Measurements from ENCODE around the gene TP53I11.

The TP53I11 gene

DNA sequence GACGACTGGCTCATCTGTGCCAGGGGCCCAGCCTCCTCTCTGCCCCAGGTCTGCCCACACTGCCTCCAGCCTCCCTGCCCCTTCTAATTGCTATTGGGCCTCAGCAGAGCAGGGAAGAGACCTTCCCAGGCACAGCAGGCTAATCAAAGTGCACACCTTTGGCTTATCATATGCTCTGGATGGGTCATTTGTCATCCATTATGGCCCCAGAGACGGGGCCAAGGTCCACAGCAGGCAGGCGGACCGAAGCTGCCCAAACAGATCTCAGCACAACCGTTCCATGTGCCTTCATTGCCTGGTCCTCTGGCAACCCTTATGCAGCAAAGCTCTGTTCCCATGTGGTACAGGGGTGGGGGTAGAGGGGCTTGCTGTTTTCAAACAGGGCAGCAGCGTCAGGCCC, 66.6 kb downstream of the TP53I11 start:
- POLR2A ChIA-PET (ENCODE audit: low non-redundant PET), result no interaction called here
- no peak overlapping the region for H3K27ac ChIP-seq
- no peak for DNase-seq (ENCODE audit: low spot score)
- CTCF ChIA-PET, result interaction anchor here (0.7 kb wide), 2 partner anchors 42 to 109 kb away, joined by 3 read pairs; no protein-coding TSS in a partner anchor
- TF ChIP-seq, protein P1, sequence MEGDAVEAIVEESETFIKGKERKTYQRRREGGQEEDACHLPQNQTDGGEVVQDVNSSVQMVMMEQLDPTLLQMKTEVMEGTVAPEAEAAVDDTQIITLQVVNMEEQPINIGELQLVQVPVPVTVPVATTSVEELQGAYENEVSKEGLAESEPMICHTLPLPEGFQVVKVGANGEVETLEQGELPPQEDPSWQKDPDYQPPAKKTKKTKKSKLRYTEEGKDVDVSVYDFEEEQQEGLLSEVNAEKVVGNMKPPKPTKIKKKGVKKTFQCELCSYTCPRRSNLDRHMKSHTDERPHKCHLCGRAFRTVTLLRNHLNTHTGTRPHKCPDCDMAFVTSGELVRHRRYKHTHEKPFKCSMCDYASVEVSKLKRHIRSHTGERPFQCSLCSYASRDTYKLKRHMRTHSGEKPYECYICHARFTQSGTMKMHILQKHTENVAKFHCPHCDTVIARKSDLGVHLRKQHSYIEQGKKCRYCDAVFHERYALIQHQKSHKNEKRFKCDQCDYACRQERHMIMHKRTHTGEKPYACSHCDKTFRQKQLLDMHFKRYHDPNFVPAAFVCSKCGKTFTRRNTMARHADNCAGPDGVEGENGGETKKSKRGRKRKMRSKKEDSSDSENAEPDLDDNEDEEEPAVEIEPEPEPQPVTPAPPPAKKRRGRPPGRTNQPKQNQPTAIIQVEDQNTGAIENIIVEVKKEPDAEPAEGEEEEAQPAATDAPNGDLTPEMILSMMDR (conservative IDR thresholded peaks at IDR 0.05; ENCODE audit: low read depth), result no peak

DNA sequence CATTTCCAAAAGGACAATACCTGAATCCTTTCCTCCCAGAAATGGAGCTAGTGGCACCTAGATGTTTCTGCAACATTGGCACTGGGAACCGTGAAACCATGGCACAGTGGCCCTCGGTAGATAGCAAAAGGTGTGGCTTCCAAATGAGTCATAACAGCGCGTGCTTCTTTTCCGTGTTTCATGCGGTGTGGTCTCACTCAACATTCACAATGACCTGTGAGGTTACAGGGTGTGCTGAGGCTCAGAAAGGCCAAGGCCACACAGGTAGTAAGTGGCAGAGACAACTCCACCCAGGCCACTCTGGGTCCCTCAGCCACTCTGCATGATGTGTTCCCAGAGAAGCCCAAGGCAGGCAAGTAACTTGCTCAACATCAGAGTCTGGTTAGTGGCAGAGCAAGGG, 67.4 kb downstream of the TP53I11 start:
- TF ChIP-seq, protein P1 (conservative IDR thresholded peaks at IDR 0.05; ENCODE audit: low read depth), result no peak
- CTCF ChIA-PET, result interaction anchor here (0.5 kb wide), 1 partner anchor 247 kb away, joined by 3 read pairs; no protein-coding TSS in a partner anchor
- no peak for DNase-seq (ENCODE audit: low spot score)
- POLR2A ChIA-PET (ENCODE audit: low non-redundant PET), result no interaction called here
- no peak overlapping the region for H3K27ac ChIP-seq
